Measurements from ENCODE around the gene IL12A. TPM values are rescaled to one million over a fixed set of nuclear protein-coding genes. Genes with fewer than 3 reads are reported as not detected.

The IL12A gene
- not detected for total RNA-seq

DNA sequence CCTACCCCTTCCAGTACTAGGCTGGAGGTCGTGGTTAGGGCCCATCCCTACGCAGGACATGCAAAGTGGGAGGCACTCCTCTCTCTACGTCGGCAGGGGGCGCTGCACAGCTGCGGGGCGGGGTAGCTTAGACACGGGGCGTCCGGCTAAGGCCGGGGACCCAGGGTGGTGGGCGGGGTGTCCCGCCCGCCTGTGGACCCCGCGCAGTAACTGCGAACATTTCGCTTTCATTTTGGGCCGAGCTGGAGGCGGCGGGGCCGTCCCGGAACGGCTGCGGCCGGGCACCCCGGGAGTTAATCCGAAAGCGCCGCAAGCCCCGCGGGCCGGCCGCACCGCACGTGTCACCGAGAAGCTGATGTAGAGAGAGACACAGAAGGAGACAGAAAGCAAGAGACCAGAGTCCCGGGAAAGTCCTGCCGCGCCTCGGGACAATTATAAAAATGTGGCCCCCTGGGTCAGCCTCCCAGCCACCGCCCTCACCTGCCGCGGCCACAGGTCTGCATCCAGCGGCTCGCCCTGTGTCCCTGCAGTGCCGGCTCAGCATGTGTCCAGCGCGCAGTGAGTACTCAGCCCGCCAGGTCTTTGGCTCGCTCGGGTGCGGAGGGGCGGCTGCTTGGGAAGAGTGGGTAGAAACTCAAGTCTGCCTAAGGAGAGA, at the start of gene IL12A:
IL12A (plus strand) TSS at position 219 of the 655 bp plus-strand sequence.
- TF ChIP-seq, protein P1, sequence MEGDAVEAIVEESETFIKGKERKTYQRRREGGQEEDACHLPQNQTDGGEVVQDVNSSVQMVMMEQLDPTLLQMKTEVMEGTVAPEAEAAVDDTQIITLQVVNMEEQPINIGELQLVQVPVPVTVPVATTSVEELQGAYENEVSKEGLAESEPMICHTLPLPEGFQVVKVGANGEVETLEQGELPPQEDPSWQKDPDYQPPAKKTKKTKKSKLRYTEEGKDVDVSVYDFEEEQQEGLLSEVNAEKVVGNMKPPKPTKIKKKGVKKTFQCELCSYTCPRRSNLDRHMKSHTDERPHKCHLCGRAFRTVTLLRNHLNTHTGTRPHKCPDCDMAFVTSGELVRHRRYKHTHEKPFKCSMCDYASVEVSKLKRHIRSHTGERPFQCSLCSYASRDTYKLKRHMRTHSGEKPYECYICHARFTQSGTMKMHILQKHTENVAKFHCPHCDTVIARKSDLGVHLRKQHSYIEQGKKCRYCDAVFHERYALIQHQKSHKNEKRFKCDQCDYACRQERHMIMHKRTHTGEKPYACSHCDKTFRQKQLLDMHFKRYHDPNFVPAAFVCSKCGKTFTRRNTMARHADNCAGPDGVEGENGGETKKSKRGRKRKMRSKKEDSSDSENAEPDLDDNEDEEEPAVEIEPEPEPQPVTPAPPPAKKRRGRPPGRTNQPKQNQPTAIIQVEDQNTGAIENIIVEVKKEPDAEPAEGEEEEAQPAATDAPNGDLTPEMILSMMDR (IDR thresholded peaks at IDR 0.05), result peak; percentile 96
- H3K27me3 Mint-ChIP-seq, result no peaks in the 10 kb centered on the region
- H3K9me3 Mint-ChIP-seq, result no peaks in the 10 kb centered on the region
- intact Hi-C loops (cut with micrococcal nuclease), result no loop called here
- CTCF ChIA-PET, result interaction anchor here (0.7 to 8.2 kb wide), 24 partner anchors 11 to 427 kb away, joined by 3 to 130 read pairs (median 4); no protein-coding TSS in a partner anchor
- ATAC-seq (peak; percentile 95), DNase-seq (peak; percentile 88)
- H3K36me3 Mint-ChIP-seq (ENCODE audit: low read depth), result no peaks in the 10 kb centered on the region
- peak within 1 kb of the TSS; percentile 41 for H3K27ac Mint-ChIP-seq
- peaks cover 22% of the 10 kb centered on the region for H3K4me1 Mint-ChIP-seq (ENCODE audit: low read depth)
- H3K4me3 Mint-ChIP-seq, result peak within 1 kb of the TSS; percentile 44
- POLR2A ChIA-PET, result interaction anchor here (0.8 to 1.0 kb wide), 2 partner anchors 67 to 411 kb away, joined by 3 read pairs; partner anchors contain the start of genes IFT80 and SMC4

DNA sequence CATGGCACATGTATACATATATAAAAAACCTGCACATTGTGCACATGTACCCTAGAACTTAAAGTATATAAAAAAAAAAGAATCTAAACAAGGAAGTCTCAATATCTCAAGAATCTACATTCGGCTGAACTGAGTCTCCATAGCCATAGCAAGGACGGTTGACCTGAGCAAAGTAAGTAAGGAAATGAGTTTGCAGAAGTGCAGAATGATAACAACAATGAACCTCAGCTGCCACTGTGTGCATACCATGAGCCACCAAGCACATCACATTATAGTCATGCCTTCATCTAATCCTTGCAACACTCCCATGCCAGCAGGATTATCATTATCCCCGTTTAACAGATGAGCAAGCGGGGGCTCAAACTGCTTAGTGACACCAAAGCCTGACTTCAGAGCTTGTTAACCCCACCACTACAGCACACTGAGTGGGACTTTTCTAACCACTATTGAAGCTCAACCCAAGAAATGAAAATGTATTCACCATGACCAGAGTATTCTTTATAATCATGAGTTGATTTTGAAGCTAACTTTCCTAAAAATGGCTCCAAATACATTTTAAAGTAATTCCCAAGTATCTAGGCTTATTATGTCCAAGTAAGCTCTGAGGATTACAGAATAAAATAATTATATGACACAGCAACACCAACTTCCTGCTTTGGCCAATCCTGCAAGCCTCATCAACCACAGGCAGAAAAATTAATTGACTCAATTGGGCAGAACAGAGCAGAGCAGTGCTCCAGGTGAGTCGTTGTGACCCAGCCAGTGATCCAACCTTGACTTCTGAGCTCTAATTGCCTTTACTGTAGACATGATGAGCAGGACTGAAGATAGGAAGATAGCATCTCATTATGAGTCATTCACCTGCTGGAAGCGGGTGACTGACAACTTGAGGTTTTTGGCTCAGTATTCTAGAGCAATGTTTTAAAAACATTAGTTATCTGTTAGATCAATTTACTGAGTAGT, 47.3 kb upstream of the IL12A start:
- CTCF ChIA-PET, result no interaction called here

DNA sequence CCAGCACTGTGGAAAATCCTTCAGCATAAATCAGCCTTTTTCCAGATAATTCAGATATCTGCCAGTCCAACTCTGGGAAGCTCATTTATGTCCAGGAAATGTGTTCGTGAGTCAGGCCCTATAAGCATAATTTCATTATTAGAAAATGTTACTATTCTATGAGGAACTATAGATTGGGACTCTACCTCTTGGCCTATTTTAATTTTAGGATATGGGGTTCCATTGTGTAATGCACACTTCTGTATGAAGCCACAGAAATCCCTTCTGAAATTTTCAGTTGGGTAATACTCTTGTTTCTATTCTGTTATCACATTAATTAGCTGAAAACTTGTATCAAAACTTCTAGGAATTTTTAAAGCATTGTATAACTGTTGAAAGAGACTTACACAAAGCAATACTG, 43.9 kb upstream of the IL12A start:
- POLR2A ChIA-PET, result no interaction called here
- Mint-ChIP-seq H3K9me3 (no peaks in the 10 kb centered on the region), H3K27me3 (peaks cover 19% of the 10 kb centered on the region), H3K27ac (no peak overlapping the region), H3K4me1 (ENCODE audit: low read depth) (no peaks in the 10 kb centered on the region), H3K36me3 (ENCODE audit: low read depth) (no peaks in the 10 kb centered on the region), H3K4me3 (no peak overlapping the region)
- DNase-seq (no peak), ATAC-seq (no peak)
- TF ChIP-seq, protein P1 (IDR thresholded peaks at IDR 0.05), result no peak
- CTCF ChIA-PET, result interaction anchor here (1.0 to 1.9 kb wide), 2 partner anchors 13 to 61 kb away, joined by 3 to 4 read pairs; no protein-coding TSS in a partner anchor
- intact Hi-C loops (cut with micrococcal nuclease), result no loop called here

More for the DNA sequence above, 47.3 kb upstream of the IL12A start:
- POLR2A ChIA-PET, result no interaction called here
- Mint-ChIP-seq H3K4me3 (no peak overlapping the region), H3K36me3 (ENCODE audit: low read depth) (no peaks in the 10 kb centered on the region), H3K9me3 (no peaks in the 10 kb centered on the region), H3K27ac (no peak overlapping the region), H3K4me1 (ENCODE audit: low read depth) (no peaks in the 10 kb centered on the region), H3K27me3 (peaks cover 11% of the 10 kb centered on the region)
- ATAC-seq, result peak; percentile 49
- TF ChIP-seq, protein P1 (IDR thresholded peaks at IDR 0.05), result no peak
- DNase-seq, result no peak
- intact Hi-C loops (cut with micrococcal nuclease), result no loop called here

DNA sequence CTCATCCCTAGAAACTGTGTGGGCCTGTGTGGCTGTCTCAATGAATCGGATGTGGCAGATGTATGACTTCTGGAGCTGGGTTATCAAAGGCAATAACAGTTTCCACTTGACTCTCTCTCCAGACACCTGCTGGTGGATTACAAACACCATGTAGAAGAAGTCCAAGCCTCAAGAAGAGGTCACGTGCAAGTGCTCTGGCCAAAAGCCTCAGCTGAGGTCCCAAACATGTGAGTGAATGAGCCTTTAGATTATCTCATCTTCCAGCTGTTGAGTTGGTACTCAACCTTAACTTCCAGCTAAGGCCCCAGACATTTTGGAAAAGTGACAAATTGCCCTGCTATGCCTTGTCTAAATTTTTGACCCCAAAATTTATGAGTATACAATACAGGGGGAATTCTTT, 42.7 kb upstream of the IL12A start:
- POLR2A ChIA-PET, result no interaction called here
- no peak overlapping the region for H3K4me3 Mint-ChIP-seq
- TF ChIP-seq, protein P1 (IDR thresholded peaks at IDR 0.05), result no peak
- no peaks in the 10 kb centered on the region for H3K4me1 Mint-ChIP-seq (ENCODE audit: low read depth)
- ATAC-seq, result no peak
- H3K36me3 Mint-ChIP-seq (ENCODE audit: low read depth), result no peaks in the 10 kb centered on the region
- CTCF ChIA-PET, result interaction anchor here (1.5 to 1.9 kb wide), 3 partner anchors 12 to 62 kb away, joined by 4 to 6 read pairs (median 4); no protein-coding TSS in a partner anchor
- H3K9me3 Mint-ChIP-seq, result no peaks in the 10 kb centered on the region
- no peak for DNase-seq
- H3K27me3 Mint-ChIP-seq, result peaks cover 23% of the 10 kb centered on the region
- no peak overlapping the region for H3K27ac Mint-ChIP-seq
- intact Hi-C loops (cut with micrococcal nuclease), result no loop called here

All from activated CD8-positive, alpha-beta T cell treated with anti-CD3 and anti-CD28 coated beads for 36 hours (primary cell).